ENCODE data around the gene EPHA7.

GRCh38 chr6:93468291-93468690, 48.9 kb upstream of the EPHA7 start:
- TF ChIP-seq CTCF (IDR thresholded peaks at IDR 0.05) (no peak), POLR2A (IDR thresholded peaks at IDR 0.05) (no peak)

Data from breast epithelium (tissue), 3 donors.